Measurements from ENCODE around the gene PLD5. TPM values are rescaled to one million over a fixed set of nuclear protein-coding genes. Genes with fewer than 3 reads are reported as not detected.
"Not testable (repeated sequence)": the region's sequence is repeated elsewhere in the genome, so short reads cannot be mapped to it uniquely, and the experiment has no call there.

Gene PLD5
- polyA plus RNA-seq, 3 donors, result 0.70 to 0.90 (median 0.88) TPM

GRCh38 chr1:242522304-242522945 is 2.1 kb downstream of the PLD5 start:
- no peak for DNase-seq (ENCODE audit: extremely low read depth in 1 of 11, low read depth in 9 of 11, low spot score in 4 of 11)

GRCh38 chr1:242515555-242515954 is 8.9 kb downstream of the PLD5 start:
- DNase-seq (ENCODE audit: extremely low read depth in 1 of 11, low read depth in 9 of 11, low spot score in 4 of 11), result no peak

GRCh38 chr1:242506724-242507123 is 17.8 kb downstream of the PLD5 start:
- no peak for DNase-seq (ENCODE audit: extremely low read depth in 1 of 11, low read depth in 9 of 11, low spot score in 4 of 11)

GRCh38 chr1:242489545-242489944 is 35.0 kb downstream of the PLD5 start:
- DNase-seq (ENCODE audit: extremely low read depth in 1 of 11, low read depth in 9 of 11, low spot score in 4 of 11), result no peak

- DNase-seq (ENCODE audit: extremely low read depth in 1 of 11, low read depth in 9 of 11, low spot score in 4 of 11), result peak in 2 of 11 donors; percentile 17 to 23
These were observed 46.6 kb downstream of the PLD5 start for GRCh38 chr1:242477944-242478343.

- no peak for DNase-seq (ENCODE audit: extremely low read depth in 1 of 11, low read depth in 9 of 11, low spot score in 4 of 11)
These were observed 53.7 kb downstream of the PLD5 start for GRCh38 chr1:242470774-242471173.

GRCh38 chr1:242468784-242469183 is 55.7 kb downstream of the PLD5 start:
- peak in 6 of 11 donors; percentile 41 to 73 (median 62) for DNase-seq (ENCODE audit: extremely low read depth in 1 of 11, low read depth in 9 of 11, low spot score in 4 of 11)

GRCh38 chr1:242467556-242468145 is 56.8 kb downstream of the PLD5 start:
- peak in 4 of 11 donors; percentile 29 to 60 (median 38) for DNase-seq (ENCODE audit: extremely low read depth in 1 of 11, low read depth in 9 of 11, low spot score in 4 of 11)

GRCh38 chr1:242462867-242463266 is 61.6 kb downstream of the PLD5 start:
- no peak for DNase-seq (ENCODE audit: extremely low read depth in 1 of 11, low read depth in 9 of 11, low spot score in 4 of 11)

- not testable (repeated sequence) for DNase-seq (ENCODE audit: extremely low read depth in 1 of 11, low read depth in 9 of 11, low spot score in 4 of 11)
These were observed 64.8 kb downstream of the PLD5 start for GRCh38 chr1:242459740-242460139.

GRCh38 chr1:242456726-242457269 is 67.7 kb downstream of the PLD5 start:
- no peak for DNase-seq (ENCODE audit: extremely low read depth in 1 of 11, low read depth in 9 of 11, low spot score in 4 of 11)

- no peak for DNase-seq (ENCODE audit: extremely low read depth in 1 of 11, low read depth in 9 of 11, low spot score in 4 of 11)
These were observed 69.5 kb downstream of the PLD5 start for GRCh38 chr1:242455052-242455361.

GRCh38 chr1:242454262-242455051 is 70.0 kb downstream of the PLD5 start:
- peak in 3 of 11 donors; percentile 32 to 43 (median 36) for DNase-seq (ENCODE audit: extremely low read depth in 1 of 11, low read depth in 9 of 11, low spot score in 4 of 11)

- no peak for DNase-seq (ENCODE audit: extremely low read depth in 1 of 11, low read depth in 9 of 11, low spot score in 4 of 11)
These were observed 71.9 kb downstream of the PLD5 start for GRCh38 chr1:242452573-242452972.

GRCh38 chr1:242449661-242450060 is 74.8 kb downstream of the PLD5 start:
- DNase-seq (ENCODE audit: extremely low read depth in 1 of 11, low read depth in 9 of 11, low spot score in 4 of 11), result no peak

GRCh38 chr1:242448910-242449645 is 75.4 kb downstream of the PLD5 start:
- DNase-seq (ENCODE audit: extremely low read depth in 1 of 11, low read depth in 9 of 11, low spot score in 4 of 11), result no peak

GRCh38 chr1:242447689-242448088 is 76.8 kb downstream of the PLD5 start:
- no peak for DNase-seq (ENCODE audit: extremely low read depth in 1 of 11, low read depth in 9 of 11, low spot score in 4 of 11)

- DNase-seq (ENCODE audit: extremely low read depth in 1 of 11, low read depth in 9 of 11, low spot score in 4 of 11), result no peak
These were observed 83.7 kb downstream of the PLD5 start for GRCh38 chr1:242440757-242441156.

- no peak for DNase-seq (ENCODE audit: extremely low read depth in 1 of 11, low read depth in 9 of 11, low spot score in 4 of 11)
These were observed 89.3 kb downstream of the PLD5 start for GRCh38 chr1:242435200-242435599.

All from renal cortex interstitium (tissue), 11 donors.